Measurements from ENCODE around the gene ANKRD40.

ANKRD40 gene

DNA sequence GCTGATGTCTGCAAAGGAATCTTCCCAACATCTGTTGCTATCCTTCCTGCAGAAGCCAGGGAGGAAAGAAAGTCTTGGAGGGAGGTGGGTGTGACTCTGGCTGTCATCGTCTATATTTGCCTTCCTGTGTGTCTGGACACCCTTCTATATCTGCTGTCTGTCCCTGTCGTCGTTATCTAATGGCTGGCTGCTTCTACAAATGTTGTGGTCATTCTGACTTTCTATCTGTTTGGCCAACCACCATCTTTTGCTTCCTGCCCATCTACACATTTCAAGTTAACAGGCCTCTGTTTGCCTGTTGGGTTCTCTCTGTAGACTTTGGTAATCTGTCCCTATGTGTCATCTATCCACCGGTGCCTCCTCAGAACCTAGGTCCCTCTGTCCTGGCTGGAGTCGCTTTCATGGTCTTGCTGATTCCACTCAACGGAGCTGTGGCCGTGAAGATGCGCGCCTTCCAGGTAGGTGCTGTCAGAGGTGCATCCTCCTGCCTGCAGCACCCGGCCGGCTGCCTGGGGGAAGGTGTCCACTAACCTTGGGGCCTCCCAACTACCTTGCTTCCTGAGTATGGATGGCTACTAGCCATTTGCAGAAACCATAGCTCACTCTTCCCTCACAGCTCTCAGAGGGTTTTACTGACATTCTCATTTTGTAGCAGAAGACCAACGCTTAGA is 42.8 kb downstream of the ANKRD40 start:
- POLR2A ChIA-PET, result interaction anchor here (1.1 kb wide), 1 partner anchor 16 kb away, joined by 3 read pairs; no protein-coding TSS in a partner anchor
- no peak for DNase-seq (ENCODE audit: extremely low spot score)
- TF ChIP-seq HDGF (IDR thresholded peaks at IDR 0.05; ENCODE audit: borderline replicate concordance), result no peak
- TF ChIP-seq ARNT (IDR thresholded peaks at IDR 0.05), result no peak
- no peak for TF ChIP-seq FOXK2 (IDR thresholded peaks at IDR 0.05)
- TF ChIP-seq PKNOX1 (IDR thresholded peaks at IDR 0.05), result no peak
- TF ChIP-seq ELF4 (IDR thresholded peaks at IDR 0.05), result no peak
- TF ChIP-seq FOXM1 (IDR thresholded peaks at IDR 0.05; ENCODE audit: borderline replicate concordance), result no peak
- no peak for TF ChIP-seq SP1 (IDR thresholded peaks at IDR 0.05)
- no peak for TF ChIP-seq LEF1 (IDR thresholded peaks at IDR 0.05; ENCODE audit: borderline replicate concordance)
- no peak for TF ChIP-seq L3MBTL2 (conservative IDR thresholded peaks at IDR 0.05)
- TF ChIP-seq CTBP1 (IDR thresholded peaks at IDR 0.05; ENCODE audit: borderline replicate concordance), result no peak
- no peak for TF ChIP-seq SUZ12 (IDR thresholded peaks at IDR 0.05)
- no peak for TF ChIP-seq FOXA1 (IDR thresholded peaks at IDR 0.05)
- CTCF ChIA-PET, result no interaction called here

DNA sequence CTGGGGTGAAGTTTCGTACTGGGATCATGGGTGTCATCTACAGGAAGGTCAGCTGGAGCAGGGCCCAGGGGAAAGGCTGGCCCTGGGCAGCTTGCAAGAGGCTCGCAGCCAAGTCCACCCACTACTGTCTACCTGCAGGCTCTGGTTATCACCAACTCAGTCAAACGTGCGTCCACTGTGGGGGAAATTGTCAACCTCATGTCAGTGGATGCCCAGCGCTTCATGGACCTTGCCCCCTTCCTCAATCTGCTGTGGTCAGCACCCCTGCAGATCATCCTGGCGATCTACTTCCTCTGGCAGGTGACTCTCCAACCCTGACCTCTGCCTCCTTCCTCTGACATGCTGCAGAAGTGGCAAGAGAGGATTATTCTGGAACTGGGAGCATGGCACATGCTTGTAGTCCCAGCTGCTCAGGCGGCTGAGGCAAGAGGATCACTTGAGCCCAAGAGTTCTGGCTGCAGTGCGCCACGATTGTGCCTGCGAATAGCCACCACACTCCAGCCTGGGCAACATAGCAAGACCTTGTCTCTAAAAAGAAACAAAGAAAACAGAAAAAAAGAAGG is 43.8 kb downstream of the ANKRD40 start:
- ChIA-PET CTCF (no interaction called here), POLR2A (no interaction called here)
- no peak for TF ChIP-seq FOXM1 (IDR thresholded peaks at IDR 0.05; ENCODE audit: borderline replicate concordance)
- TF ChIP-seq ARNT (IDR thresholded peaks at IDR 0.05), result no peak
- TF ChIP-seq NFRKB (IDR thresholded peaks at IDR 0.05), result no peak
- no peak for DNase-seq (ENCODE audit: extremely low spot score)

DNA sequence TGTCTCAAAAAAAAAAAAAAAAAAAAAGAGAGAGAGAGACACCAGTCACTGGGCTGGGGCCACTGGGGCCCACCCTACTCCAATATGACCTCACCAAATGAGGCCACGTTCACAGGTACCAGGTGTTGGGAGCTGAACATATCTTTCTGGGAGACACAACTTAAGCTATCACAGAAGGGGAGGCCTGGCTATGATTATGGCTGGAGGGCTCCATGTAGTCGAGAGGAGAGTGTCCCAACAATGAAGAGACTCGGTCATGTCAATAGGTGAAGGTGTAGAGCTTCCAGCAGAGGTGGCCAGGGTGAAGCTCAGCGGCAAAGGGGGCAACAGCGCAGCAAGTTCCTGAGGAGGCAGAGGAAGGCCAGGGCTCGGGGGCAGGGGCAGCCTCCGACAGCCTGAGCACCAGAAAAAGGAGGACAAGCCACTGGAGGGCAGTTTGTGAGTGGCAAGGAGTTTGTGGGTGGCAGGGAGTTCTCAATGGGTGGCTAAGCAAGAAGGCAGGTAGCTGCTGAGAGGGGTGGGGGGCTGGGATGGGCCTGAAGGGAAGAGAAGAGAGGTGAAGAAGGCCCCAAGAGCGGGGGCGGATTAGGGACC is 45.0 kb downstream of the ANKRD40 start:
- DNase-seq (ENCODE audit: extremely low spot score), result no peak
- POLR2A ChIA-PET, result no interaction called here

DNA sequence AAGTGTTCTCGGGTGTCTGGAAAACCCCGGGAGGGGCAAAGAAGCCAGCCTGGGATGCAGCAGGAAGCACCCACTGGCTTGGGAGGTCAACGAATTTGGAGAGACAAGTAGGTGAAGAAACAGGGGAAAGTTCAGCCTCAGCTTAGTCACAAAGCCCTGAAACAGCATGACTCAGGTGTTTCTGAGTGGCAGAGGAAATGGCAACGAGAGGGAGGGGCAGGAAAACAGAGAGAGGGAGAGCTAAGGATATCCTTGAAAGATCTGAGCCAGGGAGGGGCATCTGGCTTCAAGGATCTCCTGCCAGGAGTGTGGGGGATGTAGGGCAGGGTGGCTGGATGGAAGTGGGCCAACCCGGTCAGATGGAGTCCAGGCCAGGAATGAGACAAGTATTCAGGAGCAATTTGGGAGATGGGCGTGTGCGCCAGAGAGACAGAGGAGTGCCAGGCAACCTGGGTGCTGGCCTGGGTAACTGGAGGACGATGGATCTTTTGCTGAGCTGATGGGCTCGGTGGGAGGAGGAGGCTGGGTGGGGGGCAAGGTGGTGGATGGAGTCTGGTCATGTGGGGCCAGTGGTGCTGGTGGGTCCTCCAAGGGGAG is 45.8 kb downstream of the ANKRD40 start:
- ChIA-PET CTCF (interaction anchor here (0.6 to 1.3 kb wide), 4 partner anchors 12 to 180 kb away, joined by 3 to 4 read pairs (median 3); no protein-coding TSS in a partner anchor), POLR2A (no interaction called here)
- no peak for TF ChIP-seq NFRKB (IDR thresholded peaks at IDR 0.05)
- DNase-seq (ENCODE audit: extremely low spot score), result no peak

More for the DNA sequence above, 45.0 kb downstream of the ANKRD40 start:
- TF ChIP-seq SP1 (IDR thresholded peaks at IDR 0.05), result no peak
- no peak for TF ChIP-seq L3MBTL2 (conservative IDR thresholded peaks at IDR 0.05)
- TF ChIP-seq FOXM1 (IDR thresholded peaks at IDR 0.05; ENCODE audit: borderline replicate concordance), result no peak
- no peak for TF ChIP-seq FOXA1 (IDR thresholded peaks at IDR 0.05)
- no peak for TF ChIP-seq ELF4 (IDR thresholded peaks at IDR 0.05)
- TF ChIP-seq BHLHE40 (IDR thresholded peaks at IDR 0.05; ENCODE audit: borderline replicate concordance), result no peak
- TF ChIP-seq LEF1 (IDR thresholded peaks at IDR 0.05; ENCODE audit: borderline replicate concordance), result no peak
- no peak for TF ChIP-seq NFRKB (IDR thresholded peaks at IDR 0.05)
- CTCF ChIA-PET, result interaction anchor here (1.1 kb wide), 1 partner anchor 13 kb away, joined by 4 read pairs; no protein-coding TSS in a partner anchor

DNA sequence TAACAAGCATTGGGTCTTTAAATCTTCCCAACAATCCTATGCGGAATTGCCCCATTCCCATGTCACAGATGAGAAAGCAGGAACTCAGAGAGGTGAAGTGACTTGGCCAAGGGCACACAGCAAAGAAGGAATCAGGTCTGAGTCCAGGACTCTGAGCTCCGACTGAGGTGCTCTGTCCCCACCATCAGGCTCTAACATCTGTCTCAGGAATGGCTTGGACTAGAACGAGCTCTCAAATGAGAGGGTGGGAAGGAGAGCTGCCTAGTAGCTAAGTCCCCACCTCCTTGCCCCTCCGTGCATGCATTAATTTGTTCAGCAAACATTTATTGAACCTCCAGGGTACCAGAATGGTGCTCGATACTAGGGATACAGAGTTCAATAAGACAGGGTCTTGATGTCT is 46.4 kb downstream of the ANKRD40 start:
- ChIA-PET POLR2A (no interaction called here), CTCF (interaction anchor here (0.6 to 1.3 kb wide), 5 partner anchors 30 to 181 kb away, joined by 3 read pairs; no protein-coding TSS in a partner anchor)
- no peak for TF ChIP-seq TARDBP (IDR thresholded peaks at IDR 0.05)
- TF ChIP-seq NFRKB (IDR thresholded peaks at IDR 0.05), result no peak
- TF ChIP-seq ARNT (IDR thresholded peaks at IDR 0.05), result no peak
- no peak for TF ChIP-seq HDGF (IDR thresholded peaks at IDR 0.05; ENCODE audit: borderline replicate concordance)
- TF ChIP-seq BHLHE40 (IDR thresholded peaks at IDR 0.05; ENCODE audit: borderline replicate concordance), result no peak
- TF ChIP-seq FOXK2 (IDR thresholded peaks at IDR 0.05), result no peak
- no peak for TF ChIP-seq SUZ12 (IDR thresholded peaks at IDR 0.05)
- TF ChIP-seq PKNOX1 (IDR thresholded peaks at IDR 0.05), result no peak
- no peak for TF ChIP-seq ELF4 (IDR thresholded peaks at IDR 0.05)
- TF ChIP-seq ZNF384 (IDR thresholded peaks at IDR 0.05), result no peak
- no peak for TF ChIP-seq SP1 (IDR thresholded peaks at IDR 0.05)
- no peak for TF ChIP-seq FOXA1 (IDR thresholded peaks at IDR 0.05)
- TF ChIP-seq LEF1 (IDR thresholded peaks at IDR 0.05; ENCODE audit: borderline replicate concordance), result no peak
- no peak for DNase-seq (ENCODE audit: extremely low spot score)

GRCh38 chr17:50660887-50661345 is 46.8 kb downstream of the ANKRD40 start:
- DNase-seq (ENCODE audit: extremely low spot score), result no peak
- TF ChIP-seq ARNT (IDR thresholded peaks at IDR 0.05) (no peak), ZNF384 (IDR thresholded peaks at IDR 0.05) (no peak), HDGF (IDR thresholded peaks at IDR 0.05; ENCODE audit: borderline replicate concordance) (no peak), ELF4 (IDR thresholded peaks at IDR 0.05) (no peak), NFRKB (IDR thresholded peaks at IDR 0.05) (no peak), PKNOX1 (IDR thresholded peaks at IDR 0.05) (no peak)
- POLR2A ChIA-PET, result interaction anchor here (1.4 kb wide), 1 partner anchor 102 kb away, joined by 3 read pairs; no protein-coding TSS in a partner anchor
- CTCF ChIA-PET, result interaction anchor here (0.7 to 1.3 kb wide), 4 partner anchors 30 to 181 kb away, joined by 3 read pairs; no protein-coding TSS in a partner anchor
